HT-29 (cell line): ENCODE data around the gene PLEKHH2. TPM values are rescaled to one million over a fixed set of nuclear protein-coding genes. Genes with fewer than 3 reads are reported as not detected.

Experiments used
- DNase-seq: peaks from one replicate; pipeline ENCODE4 v3.0.0-alpha.2; 2015; ENCODE audit warnings: low spot score
- total RNA-seq: library from RNA; depleted of rRNA; stranded (reverse); fragments of >200 nt; shearing (Covaris generic); gene quantifications from 2 replicates; pipeline ENCODE4 v1.2.3, GENCODE V29; 2014

PLEKHH2 gene
- total RNA-seq, 1 experiment from 2014 or later = 3.8 TPM

DNA sequence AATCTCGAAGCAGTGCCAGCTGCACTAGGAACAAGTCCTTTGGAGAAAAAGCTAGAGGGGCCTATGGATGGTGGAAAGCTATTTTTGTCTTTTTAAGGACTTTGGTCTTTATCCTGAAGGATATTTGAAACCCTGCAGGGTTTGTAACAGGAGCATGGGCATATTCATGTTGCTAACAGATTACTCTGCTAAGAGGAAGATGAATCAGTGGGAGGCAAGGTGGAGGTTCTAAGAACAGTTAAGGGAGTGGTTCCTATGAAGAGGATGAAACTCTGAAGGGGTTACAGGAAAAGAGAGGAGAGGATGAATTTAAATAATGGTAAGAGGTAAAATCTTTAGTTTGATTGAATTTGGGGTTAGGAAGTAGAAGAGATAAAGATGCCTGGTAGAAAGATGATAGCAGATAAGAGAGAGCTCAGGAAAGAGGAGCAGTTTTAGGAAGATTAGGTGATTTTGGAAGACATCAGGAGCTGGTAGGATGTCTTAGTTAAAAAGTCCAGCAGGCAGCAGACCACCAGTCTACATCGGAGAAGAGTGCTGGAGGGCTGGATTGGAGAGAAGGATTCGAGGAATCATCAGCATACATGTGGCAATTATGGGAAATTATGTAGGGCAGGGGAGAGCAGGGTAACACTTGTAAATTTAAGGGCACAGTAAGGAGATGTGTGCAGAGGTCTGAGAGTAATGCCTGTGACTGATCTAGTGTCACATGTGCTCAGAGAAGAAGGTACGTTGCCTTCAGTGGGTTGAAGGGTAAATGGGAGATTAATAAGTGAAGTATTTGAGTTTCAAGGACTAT lies 78.4 kb downstream of the PLEKHH2 start:
- no peak for DNase-seq

DNA sequence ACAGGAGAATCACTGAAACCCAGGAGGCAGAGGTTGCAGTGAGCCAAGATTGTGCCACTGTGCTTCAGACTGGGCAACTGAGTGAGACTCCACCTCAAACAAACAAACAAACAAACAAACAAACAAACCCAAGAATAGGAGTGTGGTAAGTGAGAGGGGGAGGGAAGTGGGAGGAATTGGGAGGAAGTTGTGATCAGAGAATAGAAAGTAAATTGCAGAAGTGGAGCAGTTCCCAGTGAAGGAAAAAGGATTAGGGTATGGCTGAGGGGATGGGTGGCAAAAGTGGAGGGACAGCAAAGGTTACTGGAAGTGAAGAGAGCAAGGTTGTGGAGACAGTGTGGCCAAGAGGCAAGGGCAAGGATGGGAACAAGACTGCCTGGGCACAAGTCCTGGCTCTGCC lies 80.3 kb downstream of the PLEKHH2 start:
- no peak for DNase-seq

DNA sequence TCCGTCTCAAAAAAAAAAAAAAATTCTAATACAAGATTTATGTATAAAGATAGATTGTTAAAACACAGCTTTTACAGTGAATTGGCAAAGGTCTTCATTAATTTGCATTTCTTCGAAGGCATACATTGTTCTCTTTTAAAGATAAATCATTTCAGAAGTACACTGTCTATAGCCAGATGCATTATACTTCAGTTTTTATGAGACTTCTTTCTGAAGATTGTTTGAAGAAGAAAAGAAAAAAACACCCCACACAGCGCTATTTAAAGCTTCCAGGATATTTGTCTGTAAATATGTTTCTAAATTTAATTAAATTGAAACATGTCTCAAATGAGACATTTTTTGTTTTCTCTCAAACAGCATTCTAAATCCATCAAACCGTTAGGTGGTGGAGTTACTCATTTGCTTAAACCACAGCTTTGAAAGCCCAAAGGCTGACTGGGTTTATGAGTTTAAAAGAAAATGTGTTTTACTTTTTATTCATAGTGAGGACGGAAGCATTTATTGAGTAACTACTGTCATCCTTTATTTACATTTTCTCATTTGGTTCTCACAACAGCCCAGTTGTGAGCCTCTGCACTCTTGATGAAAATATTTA lies 81.6 kb downstream of the PLEKHH2 start:
- DNase-seq = no peak

DNA sequence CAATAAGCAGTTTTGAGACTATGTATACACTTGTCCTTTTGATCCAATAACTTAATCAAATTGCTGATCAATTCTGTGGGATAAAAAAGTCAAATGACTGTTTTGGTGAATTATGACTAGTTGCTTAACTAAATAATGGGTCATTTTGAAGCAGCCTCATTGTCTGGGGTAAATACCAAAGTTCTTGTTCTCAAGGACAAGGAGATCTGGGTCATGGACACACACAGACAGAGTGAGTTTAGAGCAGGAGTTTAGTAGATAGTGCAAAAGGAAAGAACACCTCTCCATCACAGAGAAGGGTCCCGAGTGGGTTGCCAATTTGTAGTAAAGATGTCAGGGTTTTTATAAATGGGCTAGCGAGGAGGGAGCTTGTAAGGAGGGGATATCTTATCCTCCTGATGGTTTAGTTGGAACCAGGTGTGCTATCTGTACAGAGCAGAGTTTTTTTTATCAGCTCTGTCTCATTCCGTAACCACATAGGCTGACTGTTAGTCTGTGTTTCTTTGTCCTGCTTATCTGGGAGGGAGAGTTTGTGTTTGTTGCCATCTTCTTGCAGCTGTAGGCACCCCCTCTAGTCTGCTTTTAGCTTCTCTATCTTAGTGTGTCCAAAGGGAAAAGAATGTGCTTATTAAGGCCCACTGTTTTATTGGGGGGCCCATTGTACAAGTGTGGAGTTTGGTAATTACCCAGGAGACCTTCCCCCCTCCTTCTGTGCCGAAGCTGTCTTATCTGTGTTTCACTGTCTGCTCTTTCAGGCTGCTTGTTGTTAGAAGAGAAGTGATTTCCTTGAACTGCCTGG lies 87.9 kb downstream of the PLEKHH2 start:
- no peak for DNase-seq

DNA sequence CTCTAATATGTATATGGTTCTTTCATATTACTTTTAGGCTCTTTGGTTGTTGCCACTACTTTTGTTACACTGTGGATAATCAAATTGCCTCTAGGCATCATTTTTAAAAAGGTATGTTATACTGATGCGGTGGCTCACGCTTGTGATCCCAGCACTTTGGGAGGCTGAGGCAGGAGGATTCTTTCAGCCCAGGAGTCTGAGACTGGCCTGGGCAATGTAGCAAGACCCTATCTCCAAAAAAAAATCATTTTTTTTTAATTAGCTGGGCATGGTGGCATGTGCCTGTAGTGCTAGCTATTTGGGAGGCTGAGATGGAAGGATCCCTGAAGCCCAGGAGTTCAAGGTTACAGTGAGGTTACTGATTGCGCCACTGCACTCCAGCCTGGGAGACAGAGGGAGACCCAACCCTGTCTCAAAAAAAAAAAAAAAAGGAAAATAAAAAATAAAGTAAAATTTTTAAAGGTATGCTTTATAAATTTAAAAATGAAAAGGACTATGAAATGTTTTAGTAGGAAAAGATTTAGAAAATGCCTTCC lies 88.7 kb downstream of the PLEKHH2 start:
- DNase-seq = no peak

DNA sequence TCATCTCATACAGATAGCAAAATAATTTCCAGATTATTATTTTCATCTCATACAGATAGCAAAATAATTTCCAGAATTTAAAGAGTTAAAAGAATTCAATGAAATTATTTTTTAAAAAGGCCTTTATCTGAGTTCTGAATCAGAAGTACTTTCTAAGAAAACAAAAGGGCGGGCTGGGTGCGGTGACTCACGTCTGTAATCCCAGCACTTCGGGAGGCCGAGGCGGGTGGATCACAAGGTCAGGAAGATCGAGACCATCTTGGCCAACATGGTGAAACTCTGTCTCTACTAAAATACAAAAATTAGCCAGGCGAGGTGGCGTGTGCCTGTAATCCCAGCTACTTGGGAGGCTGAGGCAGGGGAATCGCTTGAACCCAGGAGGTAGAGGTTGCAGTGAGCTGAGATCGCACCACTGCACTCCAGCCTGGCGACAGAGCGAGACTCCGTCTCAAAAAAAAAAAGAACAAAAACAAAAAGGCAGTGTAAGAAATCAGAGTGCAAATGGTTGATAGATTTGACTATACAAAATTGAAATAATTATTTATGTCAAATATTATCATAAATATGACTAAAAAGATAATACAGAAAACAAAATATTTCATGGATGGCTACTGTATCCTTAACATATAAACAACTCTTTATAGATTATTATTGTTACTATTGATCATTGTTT lies 90.0 kb downstream of the PLEKHH2 start:
- peak; percentile 37 for DNase-seq

DNA sequence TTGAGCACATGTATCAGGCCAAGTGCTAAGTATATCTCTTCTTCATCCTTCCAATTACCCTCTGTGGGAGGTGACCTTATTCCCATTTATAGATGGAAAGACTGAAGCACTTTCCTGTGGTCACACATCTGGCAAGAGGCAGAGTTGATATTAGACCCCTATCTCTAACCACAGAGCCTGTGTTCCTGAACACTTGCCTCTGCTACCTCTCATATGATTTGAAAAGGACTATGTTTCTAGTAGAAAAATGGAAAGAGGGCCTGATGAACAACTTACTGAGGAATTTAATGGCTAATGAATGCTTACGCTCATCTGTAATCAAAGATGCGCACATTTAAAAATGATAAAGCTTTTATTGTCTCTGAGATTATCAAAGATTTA lies 90.6 kb downstream of the PLEKHH2 start:
- no peak for DNase-seq

DNA sequence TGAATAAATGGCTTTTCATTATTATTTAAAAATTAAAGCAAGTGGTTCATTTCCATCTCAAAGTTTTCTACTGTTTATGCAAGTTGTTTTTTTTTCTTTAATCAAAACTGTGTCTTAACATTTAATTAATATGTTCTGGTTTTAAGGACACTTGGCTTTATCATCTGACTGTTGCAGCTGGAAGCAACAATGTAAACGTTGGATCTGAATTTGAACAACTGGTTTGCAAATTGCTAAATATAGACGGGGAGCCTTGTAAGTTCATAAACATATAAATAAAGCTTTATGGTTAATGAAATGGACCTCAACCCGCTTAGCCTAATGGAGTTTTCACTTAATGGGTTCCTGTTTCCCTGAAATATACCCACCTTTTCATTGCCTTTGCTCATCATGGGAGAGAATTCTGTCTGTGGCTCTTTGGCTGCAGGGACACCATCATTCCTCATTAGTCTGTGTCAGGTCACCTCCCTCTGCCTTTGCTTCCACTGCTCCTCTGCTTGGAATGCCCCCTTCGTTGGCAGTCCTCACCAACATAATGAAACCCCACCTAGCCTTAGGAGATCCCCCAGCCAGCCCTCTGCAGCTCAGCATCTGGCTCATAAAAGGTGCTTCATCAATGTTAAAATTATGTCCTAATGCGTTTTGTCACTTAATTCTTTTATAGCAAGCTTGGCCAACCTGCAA lies 92.6 kb downstream of the PLEKHH2 start:
- no peak for DNase-seq

DNA sequence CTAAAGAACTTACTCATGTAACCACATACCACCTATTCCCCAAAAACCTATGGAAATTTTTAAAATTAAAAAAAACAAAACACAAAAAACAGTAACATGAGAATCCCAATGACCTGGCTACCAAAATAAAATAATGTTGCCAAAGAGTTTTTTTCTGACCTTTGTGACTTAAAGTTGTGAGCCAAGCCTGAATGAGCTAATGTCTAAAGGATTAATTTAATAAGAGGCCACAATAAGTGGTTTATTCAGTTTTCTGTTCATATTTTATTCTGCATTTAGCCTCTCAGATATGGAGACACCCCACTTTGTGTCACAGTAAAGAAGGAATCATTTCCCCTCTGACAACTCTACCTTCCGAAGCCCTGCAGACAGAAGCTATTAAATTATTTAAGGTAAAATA lies 94.2 kb downstream of the PLEKHH2 start:
- no peak for DNase-seq

DNA sequence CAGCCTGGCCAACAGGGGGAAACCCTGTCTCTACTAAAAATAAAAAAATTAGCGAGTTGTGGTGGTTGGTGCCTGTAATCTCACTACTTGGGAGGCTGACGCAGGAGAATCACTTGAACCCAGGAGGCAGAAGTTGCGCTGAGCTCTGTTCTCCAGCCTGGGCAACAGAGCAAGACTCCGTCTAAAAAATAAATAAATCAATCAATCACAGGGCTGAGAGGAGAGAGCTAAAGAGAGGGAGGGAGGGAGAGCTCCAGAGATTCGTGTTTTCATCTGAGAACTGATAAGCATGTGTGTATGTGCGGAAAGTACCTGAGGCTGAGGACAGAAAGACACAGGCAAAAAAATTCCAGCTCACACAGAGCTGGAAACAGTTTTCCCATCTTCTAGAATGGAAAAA lies 99.6 kb downstream of the PLEKHH2 start:
- no peak for DNase-seq

DNA sequence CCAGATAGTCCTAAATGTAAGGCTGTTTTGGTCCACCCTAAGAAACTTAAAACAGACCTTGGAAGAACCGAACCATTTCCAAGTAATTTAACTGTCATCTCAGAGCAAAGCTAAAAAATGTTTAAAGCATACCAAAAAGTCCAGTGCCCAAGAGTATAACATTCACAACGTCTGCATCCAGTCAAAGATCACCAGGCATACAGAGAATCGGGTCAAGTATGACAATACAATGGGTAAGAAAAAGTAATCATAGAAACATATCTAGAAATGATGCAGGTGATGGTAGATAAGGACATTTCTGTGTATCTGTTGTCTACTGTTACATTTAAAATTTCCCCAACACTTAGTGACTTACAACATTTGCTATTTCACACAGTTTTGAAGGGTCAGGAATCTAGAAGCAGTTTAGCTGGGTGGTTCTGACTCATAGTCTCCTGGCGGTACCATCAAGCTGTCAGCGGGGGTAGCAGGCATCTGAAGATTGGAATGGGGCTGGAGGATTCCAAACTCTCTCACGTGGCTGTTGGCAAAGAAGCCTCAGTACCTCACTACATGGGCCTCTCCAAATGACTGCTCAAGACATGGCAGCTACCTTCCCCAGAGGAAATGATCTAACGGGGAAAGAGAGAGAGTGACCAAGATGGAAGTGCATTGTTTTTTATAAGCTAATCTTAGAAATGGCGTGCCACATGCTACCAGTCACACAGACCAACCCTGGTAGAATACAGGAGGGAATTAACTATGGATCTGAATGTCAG lies 100.2 kb downstream of the PLEKHH2 start:
- DNase-seq = no peak

DNA sequence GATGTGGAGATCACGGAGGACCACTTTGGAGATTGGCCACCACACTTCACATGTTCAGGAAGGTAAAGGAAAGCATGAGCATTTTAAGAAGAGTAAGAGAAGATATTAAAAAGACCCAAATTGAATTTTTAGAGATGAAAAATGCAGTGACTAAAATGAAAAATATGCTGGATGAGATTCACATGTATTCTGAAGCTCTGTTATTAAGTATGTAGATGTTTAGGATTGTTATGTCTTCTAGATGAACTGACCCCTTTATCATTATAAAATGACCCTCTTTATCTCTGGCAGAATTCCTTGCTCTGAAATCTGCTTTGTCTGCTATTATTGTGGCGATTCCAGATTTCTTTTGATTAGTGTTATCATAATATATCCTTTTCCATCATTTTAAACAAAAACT lies 100.8 kb downstream of the PLEKHH2 start:
- DNase-seq = no peak

DNA sequence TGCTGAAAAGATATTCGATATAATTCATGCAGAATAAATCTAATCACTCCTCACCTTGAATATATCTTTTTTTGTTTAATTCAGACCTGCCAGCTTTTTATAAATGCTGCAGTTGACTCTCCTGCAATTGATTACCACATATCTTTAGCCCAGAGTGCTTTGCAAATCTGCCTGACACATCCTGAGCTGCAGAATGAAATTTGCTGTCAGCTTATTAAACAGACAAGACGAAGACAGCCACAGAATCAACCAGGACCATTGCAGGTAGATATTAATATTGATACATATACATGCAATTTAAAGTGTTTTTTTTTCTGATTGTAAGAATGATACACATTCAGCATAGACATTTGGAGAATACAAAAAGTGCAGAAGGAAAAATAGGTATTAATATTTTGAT lies 101.2 kb downstream of the PLEKHH2 start:
- DNase-seq = no peak

DNA sequence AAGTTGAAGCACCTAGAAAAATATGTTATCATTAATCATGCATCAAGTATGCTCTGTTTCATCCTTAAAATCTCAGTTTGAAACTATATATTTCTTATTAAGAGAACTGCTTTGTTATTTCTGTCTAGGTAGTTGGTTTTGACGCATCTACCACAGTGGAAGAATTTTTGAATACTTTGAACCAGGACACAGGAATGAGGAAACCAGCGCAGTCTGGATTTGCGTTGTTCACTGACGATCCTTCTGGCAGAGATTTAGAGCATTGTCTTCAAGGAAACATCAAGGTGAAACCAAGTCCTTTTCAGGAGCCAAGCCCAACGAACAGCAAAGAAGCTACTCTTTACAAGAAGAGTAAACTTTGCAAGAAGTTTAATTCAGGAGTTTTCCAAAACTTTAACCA lies 106.6 kb downstream of the PLEKHH2 start:
- no peak for DNase-seq

DNA sequence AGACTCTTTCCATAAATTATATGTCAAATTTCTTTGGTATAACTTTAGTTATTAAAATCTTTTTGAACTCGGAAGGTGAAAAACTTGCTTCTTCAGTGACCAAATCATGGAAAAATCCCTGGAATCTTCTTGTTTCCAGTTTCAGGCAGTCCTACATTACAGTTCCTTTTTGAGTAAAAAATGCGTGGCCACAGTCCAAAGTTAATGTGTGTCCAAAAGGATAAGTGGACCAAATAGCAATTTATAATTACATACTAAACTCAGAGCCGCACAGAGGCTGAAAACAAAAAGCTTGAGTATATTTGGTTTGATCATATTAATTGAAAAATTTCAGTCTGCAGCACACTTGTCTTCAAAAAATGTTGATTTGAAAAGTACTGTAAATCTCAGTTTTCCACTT lies 108.4 kb downstream of the PLEKHH2 start:
- no peak for DNase-seq

DNA sequence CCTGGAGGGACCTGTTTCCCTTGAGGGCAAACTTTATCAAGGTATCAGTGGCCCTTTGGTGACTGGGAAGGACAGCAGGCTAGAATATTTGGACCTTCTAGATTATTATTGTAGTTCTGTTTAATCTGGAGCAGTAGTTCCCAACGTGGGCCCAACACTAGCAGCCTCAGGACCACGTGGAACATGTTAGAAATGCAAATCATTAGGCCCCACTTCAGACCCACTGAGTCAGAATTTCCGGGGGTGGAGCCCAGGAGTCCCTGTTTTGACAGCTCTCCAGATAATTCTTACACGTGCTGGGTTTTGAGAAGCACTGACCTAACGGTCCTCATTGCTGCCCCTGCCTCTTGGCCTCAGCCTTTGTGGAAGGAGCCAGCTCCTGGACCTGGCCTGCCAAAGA lies 111.3 kb downstream of the PLEKHH2 start:
- DNase-seq = no peak

DNA sequence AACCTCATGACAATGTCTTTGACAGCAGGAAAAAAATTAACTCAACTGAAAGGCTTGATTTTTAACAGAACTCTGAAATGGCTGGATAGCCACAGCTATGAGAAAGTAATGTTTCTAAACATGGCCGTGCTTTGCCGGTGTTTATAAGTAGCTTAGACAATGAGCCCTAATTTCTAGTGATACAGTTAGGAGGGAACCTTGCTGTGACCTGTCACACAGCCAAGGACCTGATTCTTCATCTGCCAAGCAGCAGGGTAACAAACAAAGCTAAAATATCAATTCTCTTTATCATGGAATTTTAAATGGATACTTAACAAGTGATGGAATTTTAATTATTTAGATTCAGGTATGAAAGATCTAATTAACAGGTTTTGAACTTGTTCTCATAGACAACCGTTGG lies 112.5 kb downstream of the PLEKHH2 start:
- DNase-seq = no peak

DNA sequence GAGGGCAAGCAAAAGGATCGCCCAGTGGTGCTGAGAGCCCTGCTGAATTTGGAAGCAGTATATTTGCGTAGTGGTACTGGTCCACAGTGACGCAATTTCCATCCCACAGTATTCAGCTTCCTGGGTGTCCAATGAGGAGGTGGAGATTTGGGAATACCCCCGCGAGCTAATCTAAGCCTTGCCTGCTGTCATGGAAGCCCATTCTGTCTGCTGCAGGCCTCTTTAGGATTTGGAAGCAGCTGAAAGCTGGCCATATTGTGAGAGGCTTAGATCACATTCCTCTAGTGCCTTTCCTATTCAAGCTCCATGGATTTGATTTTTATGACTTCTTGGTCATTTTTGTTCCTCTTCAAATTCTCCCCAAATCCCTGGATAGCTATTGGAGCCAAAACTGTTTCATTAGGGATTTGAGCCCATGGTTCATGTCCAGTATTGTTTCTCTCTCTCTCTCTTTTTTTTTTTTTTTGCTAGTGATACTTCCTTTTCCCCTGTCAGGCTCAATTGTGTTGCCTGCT lies 114.5 kb downstream of the PLEKHH2 start:
- DNase-seq = no peak

DNA sequence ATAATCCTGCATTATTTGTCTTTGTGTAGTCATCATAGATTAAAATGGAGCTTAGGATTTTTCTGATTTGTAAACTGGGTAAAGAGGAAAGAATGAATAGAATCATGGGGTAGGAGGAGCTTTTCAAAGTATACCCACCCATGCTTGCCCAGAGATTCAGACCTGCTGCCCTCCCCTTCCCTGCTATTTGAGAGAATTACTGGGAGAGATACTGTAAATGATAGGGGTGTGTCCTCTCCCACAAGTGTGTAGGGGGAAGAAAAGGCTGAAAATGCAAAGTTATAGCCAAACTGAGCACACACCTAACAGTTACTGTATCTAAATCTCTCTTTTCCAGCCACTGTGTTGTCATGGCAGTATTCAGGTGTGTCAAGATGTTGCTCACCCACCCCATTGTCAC lies 115.2 kb downstream of the PLEKHH2 start:
- DNase-seq = no peak

DNA sequence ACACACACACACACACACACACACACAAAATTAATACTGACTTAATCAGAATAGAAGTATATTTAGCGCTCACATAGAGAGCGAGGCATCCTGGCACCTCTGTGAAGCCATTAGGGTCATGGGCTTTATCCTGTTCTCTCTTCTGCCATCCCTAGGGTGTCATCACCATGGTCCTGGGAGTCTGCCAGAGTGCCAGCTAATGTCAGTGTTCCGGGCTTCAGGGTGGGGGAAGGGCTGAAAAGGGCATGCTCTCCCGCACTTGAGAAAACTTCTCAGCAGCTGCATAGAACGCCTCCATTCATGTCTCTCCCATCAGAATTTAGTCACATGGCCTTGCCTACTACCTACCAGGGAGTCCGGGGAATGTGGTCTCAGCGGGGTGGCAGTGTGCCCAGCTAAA lies 117.1 kb downstream of the PLEKHH2 start:
- DNase-seq = no peak
